Activated naive CD4-positive, alpha-beta T cell treated with Interleukin-2 at 50 U/mL for 16 hours (primary cell): ENCODE measurements around the gene TTC23.

Source experiments
- DNase-seq: peaks from one replicate; pipeline ENCODE4 v3.0.0-alpha.2; 2020

TTC23 gene

DNA sequence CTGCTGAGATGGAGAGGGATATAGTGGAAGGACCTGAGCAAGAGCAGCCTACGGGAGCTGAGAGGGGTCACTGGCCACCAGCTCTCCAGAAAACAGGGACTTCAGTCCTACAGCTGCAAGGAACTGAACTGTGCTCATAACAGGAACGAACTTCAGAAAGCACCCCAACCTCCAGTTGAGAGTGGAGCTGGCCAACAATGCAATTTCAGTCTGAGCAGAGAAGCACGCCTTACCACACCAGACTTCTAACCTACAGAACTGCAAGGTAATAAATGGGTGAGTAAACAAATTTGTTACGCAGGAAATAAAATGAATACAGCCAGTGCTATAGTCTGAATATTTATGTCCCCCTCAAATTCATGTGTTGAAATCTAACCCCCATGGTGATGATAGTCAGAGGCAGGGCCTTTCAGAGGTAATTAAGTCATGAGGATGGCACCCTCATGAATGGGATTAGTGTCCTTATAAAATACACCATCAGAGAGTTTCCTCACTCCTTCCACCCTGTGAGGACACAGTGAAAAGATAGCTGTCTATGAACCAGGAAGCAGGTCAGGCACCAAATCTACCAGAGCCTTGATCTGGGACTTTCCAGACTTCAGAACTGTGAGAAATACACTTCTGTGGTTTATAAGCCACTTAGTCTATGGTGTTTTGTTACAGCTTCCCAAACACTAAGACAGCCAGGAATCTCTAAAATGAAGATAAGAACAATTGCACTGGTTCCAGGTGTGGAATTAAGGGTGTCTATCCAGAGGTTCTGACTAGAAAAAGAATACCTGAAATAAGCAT lies 85.9 kb downstream of the TTC23 start:
- DNase-seq: no peak

- no peak for DNase-seq
Measured at GRCh38 chr15:99158626-99159412, 90.6 kb downstream of the TTC23 start.

DNA sequence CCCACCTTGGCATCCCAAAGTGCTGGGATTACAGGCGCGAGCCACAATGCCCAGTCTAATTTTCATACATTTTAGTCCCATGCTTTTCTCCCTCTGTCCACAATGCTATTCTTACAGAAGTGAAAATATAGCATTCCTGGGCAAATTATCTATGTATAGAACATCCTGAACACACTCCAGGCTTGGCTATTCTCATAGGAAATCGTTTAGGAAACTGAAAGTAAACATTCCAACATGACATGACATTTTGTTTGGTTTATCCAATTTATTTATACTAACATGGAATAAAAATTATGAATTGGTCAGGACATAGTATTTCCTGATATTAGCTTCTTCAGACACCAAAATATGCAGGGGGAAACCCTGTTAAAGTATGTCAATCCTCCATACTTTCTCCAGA lies 91.9 kb downstream of the TTC23 start:
- no peak for DNase-seq

- DNase-seq: no peak
Measured at GRCh38 chr15:99155961-99156443, 93.4 kb downstream of the TTC23 start.

DNA sequence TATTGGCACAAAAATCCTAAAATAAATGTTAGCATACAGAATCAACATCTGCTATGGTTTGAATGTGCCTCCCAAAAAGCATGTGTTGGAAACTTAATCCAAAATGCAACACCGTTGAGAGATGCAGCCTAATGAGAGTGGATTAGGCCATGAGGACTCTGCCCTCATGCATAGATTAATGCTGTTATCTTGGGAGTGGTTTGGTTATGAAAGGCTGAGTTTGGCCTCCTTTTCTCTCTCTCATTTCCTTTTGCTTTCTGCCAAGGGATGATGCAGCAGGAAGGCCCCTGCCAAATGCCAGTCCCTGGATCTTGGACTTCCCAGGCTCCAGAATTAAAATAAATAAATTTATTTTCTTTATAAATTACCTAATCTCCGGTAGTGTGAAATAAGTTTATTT lies 95.1 kb downstream of the TTC23 start:
- no peak for DNase-seq

- DNase-seq: no peak
Measured at GRCh38 chr15:99153026-99153535, 96.3 kb downstream of the TTC23 start.

- DNase-seq: no peak
Measured at GRCh38 chr15:99151156-99151555, 98.2 kb downstream of the TTC23 start.

DNA sequence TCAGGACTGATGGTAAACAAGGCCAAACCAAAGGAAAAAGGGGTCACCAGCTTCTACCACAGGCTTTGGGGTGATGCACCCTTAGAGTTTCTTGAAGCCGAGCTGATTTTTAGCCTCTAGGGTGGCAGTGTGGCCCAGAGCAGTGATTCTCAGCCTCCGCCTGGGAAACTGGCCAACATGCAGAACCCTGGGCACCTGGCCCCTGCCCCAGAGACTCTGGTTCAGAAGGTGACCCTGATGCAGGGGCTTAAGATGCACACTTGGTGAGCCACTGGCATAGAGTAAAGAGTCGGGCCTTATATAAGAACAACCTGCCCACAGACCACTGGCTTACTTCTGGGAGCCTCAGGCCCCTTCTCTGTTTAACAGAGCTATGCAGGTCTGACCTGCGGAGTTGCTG lies 100.0 kb downstream of the TTC23 start:
- DNase-seq: no peak

- DNase-seq: no peak
Measured at GRCh38 chr15:99148851-99149276, 100.5 kb downstream of the TTC23 start.

GRCh38 chr15:99146661-99147060 lies 102.7 kb downstream of the TTC23 start:
- no peak for DNase-seq

GRCh38 chr15:99145778-99146177 lies 103.6 kb downstream of the TTC23 start:
- no peak for DNase-seq

DNA sequence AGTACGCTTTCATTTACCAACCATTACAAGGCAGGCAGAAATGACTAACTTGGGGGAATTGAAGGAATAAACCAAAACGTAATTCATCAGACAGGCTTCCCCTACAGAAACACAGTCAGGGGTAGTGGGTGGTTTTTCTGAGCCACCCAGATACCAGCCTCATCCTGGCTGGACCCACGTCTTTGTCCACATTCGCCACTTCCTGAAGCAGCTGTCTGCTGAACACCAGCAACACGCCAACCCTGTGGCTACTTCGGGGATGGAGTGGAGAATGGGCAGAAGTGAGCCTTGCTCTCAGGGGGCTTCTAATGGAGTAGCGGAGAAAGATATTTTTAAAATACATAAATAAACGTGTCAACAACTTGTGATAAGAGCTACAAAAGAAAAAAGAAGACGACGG lies 104.4 kb downstream of the TTC23 start:
- no peak for DNase-seq

DNA sequence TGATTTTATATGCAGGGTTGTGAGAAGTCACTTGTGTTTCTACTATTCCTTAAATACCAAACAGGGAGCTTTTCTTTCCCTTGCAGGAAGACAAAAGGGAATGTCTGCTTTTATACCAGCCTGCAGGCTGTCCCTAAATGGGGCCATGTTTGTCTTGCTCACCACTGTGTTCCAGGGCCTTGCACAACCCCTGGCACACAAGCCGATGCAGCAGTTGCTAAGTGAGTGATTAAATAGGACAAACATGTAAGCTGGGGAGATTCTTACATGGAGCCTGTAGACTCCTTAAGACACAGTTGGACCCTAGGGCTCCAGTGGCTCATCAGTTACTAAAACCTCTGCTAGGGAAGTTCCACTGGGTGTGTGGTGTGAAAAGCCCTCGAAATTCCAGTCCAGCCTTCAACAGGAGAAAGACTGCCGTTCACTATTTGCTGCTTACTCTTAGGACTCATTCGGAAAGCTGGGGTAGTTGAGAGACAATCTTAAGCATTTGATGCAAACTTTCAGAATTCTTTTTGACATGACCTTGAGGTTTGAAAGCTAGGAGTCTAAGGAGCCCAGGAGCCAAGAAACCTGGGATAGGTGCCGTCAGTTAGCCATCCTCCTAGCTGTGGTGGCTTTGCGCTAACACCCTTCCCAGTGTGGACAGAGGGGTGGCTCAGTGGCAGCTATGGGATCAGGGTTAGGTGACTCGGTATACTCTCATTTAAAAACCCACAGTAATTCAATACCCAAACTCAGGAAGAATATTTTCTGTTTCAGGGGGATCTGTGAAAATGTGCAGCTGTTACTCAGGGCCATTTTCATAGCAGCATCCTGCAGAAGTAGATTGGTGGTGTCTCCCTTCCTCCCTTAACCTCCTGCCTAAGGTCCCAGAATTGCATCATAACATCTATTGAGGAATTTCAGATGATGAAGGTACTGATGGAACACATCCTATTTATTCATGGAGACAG lies 105.4 kb downstream of the TTC23 start:
- no peak for DNase-seq

- DNase-seq: no peak
Measured at GRCh38 chr15:99143242-99143641, 106.1 kb downstream of the TTC23 start.

GRCh38 chr15:99142562-99142961 lies 106.8 kb downstream of the TTC23 start:
- no peak for DNase-seq

GRCh38 chr15:99141943-99142342 lies 107.4 kb downstream of the TTC23 start:
- DNase-seq: no peak

- no peak for DNase-seq
Measured at GRCh38 chr15:99140590-99140989, 108.8 kb downstream of the TTC23 start.

- DNase-seq: no peak
Measured at GRCh38 chr15:99139276-99139675, 110.1 kb downstream of the TTC23 start.

GRCh38 chr15:99138491-99138982 lies 110.8 kb downstream of the TTC23 start:
- DNase-seq: no peak

- DNase-seq: no peak
Measured at GRCh38 chr15:99137877-99138276, 111.5 kb downstream of the TTC23 start.

DNA sequence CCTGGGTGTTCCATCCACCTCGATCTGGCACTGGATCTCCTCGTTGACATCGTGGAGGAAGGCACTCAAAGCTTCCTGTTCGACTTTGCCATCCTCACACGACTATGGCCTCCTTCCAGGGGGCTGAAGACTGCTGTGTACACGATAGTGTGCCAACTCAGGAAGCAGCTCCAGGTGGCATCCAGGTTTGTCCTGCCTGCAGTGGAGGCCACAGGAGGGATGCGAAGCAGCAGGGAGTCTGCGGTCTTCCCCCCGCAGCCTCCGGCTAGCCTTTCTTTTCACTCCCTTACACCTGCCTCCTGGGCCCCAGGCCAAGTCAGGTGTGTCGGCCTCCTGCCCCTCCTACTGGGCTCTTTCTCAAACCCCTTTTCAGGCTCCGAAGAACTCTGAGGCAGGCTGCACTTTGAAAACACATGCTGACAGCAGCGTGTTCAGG lies 112.3 kb downstream of the TTC23 start:
- no peak for DNase-seq

DNA sequence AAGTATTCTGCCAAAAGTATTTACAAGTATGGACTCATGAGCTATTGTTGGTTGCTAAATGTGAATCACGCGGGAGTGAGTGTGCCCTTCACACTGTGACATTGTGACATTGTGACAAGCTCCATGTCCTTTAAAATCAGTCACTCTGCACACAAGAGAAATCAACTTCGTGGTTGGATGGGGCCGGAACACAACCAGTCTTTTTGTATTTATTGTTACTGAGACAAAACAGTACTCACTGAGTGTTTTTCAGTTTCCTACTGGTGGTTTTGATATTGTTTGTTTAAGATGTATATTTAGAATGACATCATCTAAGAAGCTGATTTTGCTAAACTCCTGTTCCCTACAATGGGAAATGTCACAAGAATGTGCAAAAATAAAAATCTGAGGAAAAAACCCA lies 114.2 kb downstream of the TTC23 start:
- no peak for DNase-seq
